Panc1 (cell line): ENCODE data around the gene SLC2A4. TPM values are rescaled to one million over a fixed set of nuclear protein-coding genes. Genes with fewer than 3 reads are reported as not detected.

Source experiments
- ATAC-seq: fragments of 200-7000 bp; cut with Tn5 transposase; 2 replicates; pipeline ENCODE4 v1.9.1; 2020; ENCODE audit warnings: mild to moderate bottlenecking, moderate library complexity
- BruUV-seq: library from RNA; stranded (reverse); fragments of 400-500 nt; replicated peaks from 2 replicates; lab custom pipeline; 2021; lab: Mats Ljungman, UMichigan
- CTCF ChIA-PET: fragments of 300-600 bp; sonication (Branson Sonifier 250); formaldehyde crosslinking; loops from one replicate; lab custom pipeline; 2022; ENCODE audit warnings: antibody characterized with exemption; lab: Charles Lee
- POLR2A ChIA-PET: fragments of 300-600 bp; sonication (Branson Sonifier 250); formaldehyde crosslinking; loops from one replicate; lab custom pipeline; 2022; ENCODE audit warnings: antibody characterized with exemption; lab: Charles Lee
- DNase-seq: peaks from one replicate; pipeline ENCODE4 v3.0.0-alpha.2; 2010; ENCODE audit warnings: low read depth, low spot score
- H3K27ac ChIP-seq: 2 replicates; pipeline ENCODE4 v1.5.1; 2011; ENCODE audit warnings: mild to moderate bottlenecking, low read length, inconsistent platforms
- H3K27me3 ChIP-seq: fragments of 200-500 bp; sonication (Bioruptor generic); 2 replicates; pipeline ENCODE4 v1.6.0; 2014; ENCODE audit warnings: low read length, inconsistent platforms; ENCODE audit not compliant: control insufficient read depth, insufficient read depth
- H3K36me3 ChIP-seq: fragments of 200-500 bp; sonication (Bioruptor generic); 2 replicates; pipeline ENCODE4 v1.5.1; 2014; ENCODE audit warnings: inconsistent platforms, mild to moderate bottlenecking, low read length, moderate library complexity; ENCODE audit not compliant: control insufficient read depth, insufficient read depth
- H3K4me1 ChIP-seq: 2 replicates; pipeline ENCODE4 v1.5.1; 2011; ENCODE audit warnings: inconsistent platforms, mild to moderate bottlenecking, low read length, moderate library complexity; ENCODE audit not compliant: control insufficient read depth, insufficient read depth
- H3K4me3 ChIP-seq, 2 experiments: 2 replicates each; pipeline ENCODE4 v1.5.1; 2011 to 2012; ENCODE audit warnings: low read depth in 2 of 2, low read length in 2 of 2, mild to moderate bottlenecking in 2 of 2, inconsistent platforms in 1 of 2, moderate library complexity in 1 of 2
- H3K9me3 ChIP-seq: fragments of 200-500 bp; sonication (Bioruptor generic); 2 replicates; pipeline ENCODE4 v1.5.1; 2014; ENCODE audit warnings: low read depth, mild to moderate bottlenecking, inconsistent platforms, low read length, moderate library complexity; ENCODE audit not compliant: control insufficient read depth, insufficient read depth
- POLR2AphosphoS5 ChIP-seq: IDR thresholded peaks from 2 replicates; pipeline ENCODE4 v1.6.1; 2012; ENCODE audit warnings: mild to moderate bottlenecking, low read depth, low read length, moderate library complexity
- SIN3A ChIP-seq: IDR thresholded peaks from 2 replicates; pipeline ENCODE4 v1.6.1; 2012; ENCODE audit warnings: low read depth, mild to moderate bottlenecking, low read length, moderate library complexity, borderline replicate concordance; ENCODE audit not compliant: insufficient read depth
- TCF7L2 ChIP-seq: IDR thresholded peaks from 2 replicates; pipeline ENCODE4 v1.6.1; 2011; ENCODE audit warnings: mild to moderate bottlenecking, low read depth, low read length, inconsistent platforms
- in situ Hi-C: cut with HindIII; loops from 2 replicates; pipeline ENCODE4 v1.10.0; 2016; ENCODE audit warnings: low sequenced_read_pairs, low pct_unique_long_range_greater_than_20kb
- intact Hi-C: fragments of 100-400 bp; cut with micrococcal nuclease; formaldehyde crosslinking; loops from one replicate; pipeline ENCODE4 v1.10.0; 2022; ENCODE audit not compliant: unreplicated experiment
- total RNA-seq: library from RNA; stranded (reverse); gene quantifications from one replicate; pipeline ENCODE4 v1.2.1, GENCODE V29; 2021; ENCODE audit not compliant: unreplicated experiment
- TF ChIP-seq, protein P1 (sequence below): fragments of 450-650 bp; IDR thresholded peaks from 2 replicates; pipeline ENCODE4 v1.5.1; 2017; ENCODE audit warnings: mild to moderate bottlenecking
- TF ChIP-seq, protein P2 (sequence below), 2 experiments: IDR thresholded peaks; 2 replicates each; pipeline ENCODE4 v1.6.1; 2011 to 2012; ENCODE audit warnings: low read depth in 2 of 2, control low read depth in 1 of 2, low read length in 1 of 2, mild to moderate bottlenecking in 1 of 2, moderate library complexity in 1 of 2; ENCODE audit not compliant: insufficient read depth in 1 of 2

SLC2A4 gene
- total RNA-seq, 1 experiment from 2014 or later: 0.31 TPM

DNA sequence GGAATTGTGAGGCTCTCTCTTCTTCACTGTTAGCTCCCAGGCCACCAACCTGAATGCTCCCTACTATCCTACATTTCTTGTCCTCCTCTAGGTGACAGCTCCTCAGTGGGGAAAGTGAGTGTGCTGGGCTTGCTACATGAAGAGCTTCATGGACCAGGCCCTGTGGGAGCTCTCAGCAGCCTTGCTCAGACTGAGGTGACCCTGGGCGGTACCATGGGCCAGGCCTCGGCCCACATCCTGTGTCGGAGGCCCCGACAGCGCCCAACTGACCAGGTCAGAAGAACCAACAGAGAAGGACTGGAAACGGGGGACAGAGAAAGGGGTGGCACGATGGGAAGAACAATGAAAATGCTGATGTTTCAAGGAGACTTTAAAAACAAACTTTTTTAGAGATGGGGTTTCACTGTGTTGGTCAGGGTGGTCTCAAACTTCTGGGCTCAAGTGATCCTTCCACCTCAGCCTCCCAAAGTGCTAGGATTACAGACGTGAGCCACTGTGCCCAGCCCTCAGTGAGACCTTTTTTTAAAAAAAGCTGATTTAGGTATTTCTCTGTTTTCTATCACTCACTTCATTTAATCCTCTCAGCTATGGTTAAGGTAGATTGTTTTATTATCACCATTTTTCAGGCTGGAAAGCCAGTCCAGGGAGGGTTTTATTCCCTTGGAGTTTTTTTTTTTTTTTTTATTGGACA is 24.6 kb upstream of the SLC2A4 start:
- TF ChIP-seq TCF7L2 (no peak), SIN3A (no peak), POLR2AphosphoS5 (no peak)
- TF ChIP-seq, protein P1, sequence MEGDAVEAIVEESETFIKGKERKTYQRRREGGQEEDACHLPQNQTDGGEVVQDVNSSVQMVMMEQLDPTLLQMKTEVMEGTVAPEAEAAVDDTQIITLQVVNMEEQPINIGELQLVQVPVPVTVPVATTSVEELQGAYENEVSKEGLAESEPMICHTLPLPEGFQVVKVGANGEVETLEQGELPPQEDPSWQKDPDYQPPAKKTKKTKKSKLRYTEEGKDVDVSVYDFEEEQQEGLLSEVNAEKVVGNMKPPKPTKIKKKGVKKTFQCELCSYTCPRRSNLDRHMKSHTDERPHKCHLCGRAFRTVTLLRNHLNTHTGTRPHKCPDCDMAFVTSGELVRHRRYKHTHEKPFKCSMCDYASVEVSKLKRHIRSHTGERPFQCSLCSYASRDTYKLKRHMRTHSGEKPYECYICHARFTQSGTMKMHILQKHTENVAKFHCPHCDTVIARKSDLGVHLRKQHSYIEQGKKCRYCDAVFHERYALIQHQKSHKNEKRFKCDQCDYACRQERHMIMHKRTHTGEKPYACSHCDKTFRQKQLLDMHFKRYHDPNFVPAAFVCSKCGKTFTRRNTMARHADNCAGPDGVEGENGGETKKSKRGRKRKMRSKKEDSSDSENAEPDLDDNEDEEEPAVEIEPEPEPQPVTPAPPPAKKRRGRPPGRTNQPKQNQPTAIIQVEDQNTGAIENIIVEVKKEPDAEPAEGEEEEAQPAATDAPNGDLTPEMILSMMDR: no peak
- TF ChIP-seq, protein P2, sequence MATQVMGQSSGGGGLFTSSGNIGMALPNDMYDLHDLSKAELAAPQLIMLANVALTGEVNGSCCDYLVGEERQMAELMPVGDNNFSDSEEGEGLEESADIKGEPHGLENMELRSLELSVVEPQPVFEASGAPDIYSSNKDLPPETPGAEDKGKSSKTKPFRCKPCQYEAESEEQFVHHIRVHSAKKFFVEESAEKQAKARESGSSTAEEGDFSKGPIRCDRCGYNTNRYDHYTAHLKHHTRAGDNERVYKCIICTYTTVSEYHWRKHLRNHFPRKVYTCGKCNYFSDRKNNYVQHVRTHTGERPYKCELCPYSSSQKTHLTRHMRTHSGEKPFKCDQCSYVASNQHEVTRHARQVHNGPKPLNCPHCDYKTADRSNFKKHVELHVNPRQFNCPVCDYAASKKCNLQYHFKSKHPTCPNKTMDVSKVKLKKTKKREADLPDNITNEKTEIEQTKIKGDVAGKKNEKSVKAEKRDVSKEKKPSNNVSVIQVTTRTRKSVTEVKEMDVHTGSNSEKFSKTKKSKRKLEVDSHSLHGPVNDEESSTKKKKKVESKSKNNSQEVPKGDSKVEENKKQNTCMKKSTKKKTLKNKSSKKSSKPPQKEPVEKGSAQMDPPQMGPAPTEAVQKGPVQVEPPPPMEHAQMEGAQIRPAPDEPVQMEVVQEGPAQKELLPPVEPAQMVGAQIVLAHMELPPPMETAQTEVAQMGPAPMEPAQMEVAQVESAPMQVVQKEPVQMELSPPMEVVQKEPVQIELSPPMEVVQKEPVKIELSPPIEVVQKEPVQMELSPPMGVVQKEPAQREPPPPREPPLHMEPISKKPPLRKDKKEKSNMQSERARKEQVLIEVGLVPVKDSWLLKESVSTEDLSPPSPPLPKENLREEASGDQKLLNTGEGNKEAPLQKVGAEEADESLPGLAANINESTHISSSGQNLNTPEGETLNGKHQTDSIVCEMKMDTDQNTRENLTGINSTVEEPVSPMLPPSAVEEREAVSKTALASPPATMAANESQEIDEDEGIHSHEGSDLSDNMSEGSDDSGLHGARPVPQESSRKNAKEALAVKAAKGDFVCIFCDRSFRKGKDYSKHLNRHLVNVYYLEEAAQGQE (IDR thresholded peaks at IDR 0.05; ENCODE audit: insufficient read depth in 1 of 2, low read depth in 2 of 2, low read length in 1 of 2): no peak
- no peaks in the 10 kb centered on the region for H3K9me3 ChIP-seq
- BruUV-seq: no TSS peak
- intact Hi-C loops (no loop called here), in situ Hi-C loops (no loop called here)
- ChIA-PET CTCF (no interaction called here), POLR2A (no interaction called here)
- H3K27me3 ChIP-seq: no peaks in the 10 kb centered on the region
- DNase-seq (no peak), ATAC-seq (no peak)
- no peak overlapping the region for H3K4me3 ChIP-seq
- H3K4me1 ChIP-seq: peaks cover 14% of the 10 kb centered on the region
- H3K36me3 ChIP-seq: peaks cover 6% of the 10 kb centered on the region
- no peak overlapping the region for H3K27ac ChIP-seq

DNA sequence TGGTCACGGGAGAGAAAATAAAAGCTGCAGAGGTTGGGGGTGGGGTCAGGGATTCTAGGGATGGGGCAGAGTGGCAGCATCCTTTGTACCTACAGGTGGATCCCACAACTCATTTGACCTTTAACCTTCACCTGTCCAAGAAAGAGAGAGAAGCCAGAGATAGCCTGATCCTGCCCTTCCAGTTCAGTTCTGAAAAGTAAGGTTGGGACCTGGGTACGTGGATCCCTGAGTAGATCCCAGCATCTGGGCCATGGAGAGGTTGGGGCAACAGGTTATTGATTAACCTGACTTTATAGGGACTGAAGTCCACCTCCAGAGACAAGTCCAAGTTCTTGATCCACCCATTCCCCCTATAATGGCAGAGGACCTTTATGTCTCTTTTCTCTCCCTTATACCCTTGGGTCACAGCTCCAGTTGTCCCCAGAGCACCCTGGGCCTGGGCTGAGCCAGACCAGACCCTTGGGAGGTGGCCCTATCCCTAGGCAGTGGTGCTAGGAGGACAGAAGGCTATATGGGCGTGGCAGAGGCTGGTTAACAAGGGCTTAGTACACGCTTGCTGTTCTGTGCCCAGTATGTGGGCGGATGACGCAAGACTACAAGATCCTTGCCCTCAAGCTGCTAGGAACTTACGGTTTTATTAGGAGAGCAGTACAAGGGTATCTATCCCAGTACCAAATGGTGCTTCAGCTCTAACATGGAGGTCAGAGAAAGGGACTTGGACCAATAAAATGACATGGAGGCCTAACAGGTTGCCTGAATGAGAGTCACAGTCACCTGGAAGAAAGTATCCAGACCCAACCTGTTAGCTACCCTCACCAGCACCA is 22.6 kb upstream of the SLC2A4 start:
- DNase-seq (no peak), ATAC-seq (no peak)
- no peaks in the 10 kb centered on the region for H3K27me3 ChIP-seq
- H3K36me3 ChIP-seq: peaks cover 8% of the 10 kb centered on the region
- POLR2A ChIA-PET: no interaction called here
- in situ Hi-C loops: no loop called here
- TF ChIP-seq, protein P2 (IDR thresholded peaks at IDR 0.05; ENCODE audit: insufficient read depth in 1 of 2, low read depth in 2 of 2, low read length in 1 of 2): no peak
- TF ChIP-seq POLR2AphosphoS5: no peak
- TF ChIP-seq SIN3A: no peak
- no peak for TF ChIP-seq TCF7L2
- TF ChIP-seq, protein P1: no peak
- H3K9me3 ChIP-seq: no peaks in the 10 kb centered on the region
- peaks cover 20% of the 10 kb centered on the region for H3K4me1 ChIP-seq
- peak overlapping the region; percentile 48; the same call in 1 of the 2 replicates for H3K27ac ChIP-seq
- no TSS peak for BruUV-seq
- CTCF ChIA-PET: interaction anchor here (0.7 kb wide), 1 partner anchor 1763 kb away, joined by 6 read pairs; no protein-coding TSS in a partner anchor
- no peak overlapping the region for H3K4me3 ChIP-seq
- intact Hi-C loops: no loop called here
